K562 (cell line): ENCODE results near the gene CFP. TPM values are rescaled to one million over a fixed set of nuclear protein-coding genes. Genes with fewer than 3 reads are reported as not detected.
A peak's percentile ranks its signal among the peaks of the same experiment; 100 is the strongest.

Experiments used
- ARID2 ChIP-seq: fragments of 450-650 bp; IDR thresholded peaks from 2 replicates; pipeline ENCODE4 v1.6.1; 2017; ENCODE audit warnings: antibody characterized with exemption, mild to moderate bottlenecking
- CC2D1A ChIP-seq: fragments of 450-650 bp; IDR thresholded peaks from 2 replicates; pipeline ENCODE4 v1.6.1; 2017; ENCODE audit warnings: mild to moderate bottlenecking
- GABPB1 ChIP-seq: sonication (generic); formaldehyde crosslinking; IDR thresholded peaks from 2 replicates; pipeline ENCODE4 v1.8.0; 2022; ENCODE audit warnings: mild to moderate bottlenecking, missing genetic modification reagents
- GABPB2 ChIP-seq: fragments of 250-450 bp; sonication (Bioruptor Pico); conservative IDR thresholded peaks from 2 replicates; pipeline ENCODE4 v1.5.1; 2021; ENCODE audit warnings: mild to moderate bottlenecking
- HNRNPLL ChIP-seq: fragments of 200-400 bp; formaldehyde crosslinking; IDR thresholded peaks from 2 replicates; pipeline ENCODE4 v1.6.1; 2017; ENCODE audit warnings: low read length, low read depth, mild to moderate bottlenecking; ENCODE audit not compliant: poor library complexity, severe bottlenecking
- MED1 ChIP-seq: sonication (generic); formaldehyde crosslinking; IDR thresholded peaks from 2 replicates; pipeline ENCODE4 v1.8.1; 2023; ENCODE audit warnings: missing genetic modification reagents, borderline replicate concordance
- NRF1 ChIP-seq, 2 experiments: fragments of 450-650 bp; IDR thresholded peaks in 1 of 2; conservative IDR thresholded peaks in 1 of 2; 2 replicates each; pipeline ENCODE4 v1.6.1; 2014; ENCODE audit warnings: mild to moderate bottlenecking in 2 of 2
- PPARD ChIP-seq: fragments of 250-450 bp; sonication (Bioruptor Pico); IDR thresholded peaks from 2 replicates; pipeline ENCODE4 v1.8.0; 2022; ENCODE audit warnings: inconsistent platforms, mild to moderate bottlenecking, moderate library complexity
- SMARCA4 ChIP-seq: fragments of 450-650 bp; IDR thresholded peaks from 2 replicates; pipeline ENCODE4 v1.6.1; 2016
- SUPT5H ChIP-seq: fragments of 450-650 bp; IDR thresholded peaks from 2 replicates; pipeline ENCODE4 v1.6.1; 2016
- TAF1 ChIP-seq: IDR thresholded peaks from 2 replicates; pipeline ENCODE4 v1.6.1; 2011; ENCODE audit warnings: mild to moderate bottlenecking, low read length, moderate library complexity; ENCODE audit not compliant: insufficient read depth, control insufficient read depth, severe bottlenecking; ENCODE audit errors: extremely low read depth
- TEAD2 ChIP-seq: fragments of 450-650 bp; IDR thresholded peaks from 2 replicates; pipeline ENCODE4 v1.6.1; 2016; ENCODE audit warnings: missing genetic modification characterization, control low read depth, missing compliant biosample characterization
- ZNF121 ChIP-seq: sonication (generic); formaldehyde crosslinking; conservative IDR thresholded peaks from 2 replicates; pipeline ENCODE4 v1.8.0; 2022; ENCODE audit warnings: missing genetic modification reagents
- ZNF165 ChIP-seq: fragments of 250-450 bp; sonication (Bioruptor Pico); IDR thresholded peaks from 2 replicates; pipeline ENCODE4 v1.4.0; 2020; ENCODE audit warnings: borderline replicate concordance
- ZNF324 ChIP-seq: fragments of 250-450 bp; sonication (Bioruptor Pico); IDR thresholded peaks from 2 replicates; pipeline ENCODE4 v1.4.0; 2020; ENCODE audit warnings: mild to moderate bottlenecking
- ZNF551 ChIP-seq: fragments of 250-450 bp; sonication (Bioruptor Pico); IDR thresholded peaks from 2 replicates; pipeline ENCODE4 v1.5.0; 2021; ENCODE audit warnings: mild to moderate bottlenecking, moderate library complexity
- ZNF583 ChIP-seq: fragments of 250-450 bp; sonication (Bioruptor Pico); IDR thresholded peaks from 2 replicates; pipeline ENCODE4 v1.4.0; 2020
- ZNF766 ChIP-seq: fragments of 200-800 bp; sonication (Bioruptor generic); conservative IDR thresholded peaks from 2 replicates; pipeline ENCODE4 v1.6.1; 2016; ENCODE audit warnings: missing genetic modification characterization, missing compliant biosample characterization
- polyA plus RNA-seq, 8 experiments: library from polyadenylated mRNA; depleted of rRNA in 4 of 8; stranded (reverse) in 5 of 8; unstranded in 3 of 8; fragments of >200 nt; fragmentation: Nextera tagmentation in 2 of 8; fragmentation: Illumina TruSeq in 1 of 8; extraction: Ambion mirVana in 2 of 8; extraction: Trizol in 1 of 8; gene quantifications; 2 replicates each; pipeline versions ENCODE4 v1.2.1 to v1.2.3, GENCODE V29; 2011 to 2014; ENCODE audit warnings: inconsistent platforms in 1 of 8, missing spikeins in 1 of 8
- total RNA-seq, 7 experiments: library from RNA; depleted of rRNA in 6 of 7; stranded (reverse); fragments of >200 nt in 6 of 7; fragmentation: Illumina TruSeq in 2 of 7; extraction: Trizol in 2 of 7; gene quantifications; 2 replicates each; pipeline versions ENCODE4 v1.2.1 to v1.2.3, GENCODE V29; 2011 to 2021; ENCODE audit warnings: low replicate concordance in 1 of 7
- TF ChIP-seq, protein P1 (sequence below): fragments of 450-650 bp; formaldehyde crosslinking; IDR thresholded peaks from 2 replicates; pipeline ENCODE4 v1.4.0; 2022; ENCODE audit warnings: mild to moderate bottlenecking, moderate library complexity

CFP gene
- total and polyA plus RNA-seq, 9 of the 15 experiments (the other 6 are each of a cell fraction or from before 2014, with no cell fraction given) = 0.18 to 2.0 (median 0.55) TPM

DNA sequence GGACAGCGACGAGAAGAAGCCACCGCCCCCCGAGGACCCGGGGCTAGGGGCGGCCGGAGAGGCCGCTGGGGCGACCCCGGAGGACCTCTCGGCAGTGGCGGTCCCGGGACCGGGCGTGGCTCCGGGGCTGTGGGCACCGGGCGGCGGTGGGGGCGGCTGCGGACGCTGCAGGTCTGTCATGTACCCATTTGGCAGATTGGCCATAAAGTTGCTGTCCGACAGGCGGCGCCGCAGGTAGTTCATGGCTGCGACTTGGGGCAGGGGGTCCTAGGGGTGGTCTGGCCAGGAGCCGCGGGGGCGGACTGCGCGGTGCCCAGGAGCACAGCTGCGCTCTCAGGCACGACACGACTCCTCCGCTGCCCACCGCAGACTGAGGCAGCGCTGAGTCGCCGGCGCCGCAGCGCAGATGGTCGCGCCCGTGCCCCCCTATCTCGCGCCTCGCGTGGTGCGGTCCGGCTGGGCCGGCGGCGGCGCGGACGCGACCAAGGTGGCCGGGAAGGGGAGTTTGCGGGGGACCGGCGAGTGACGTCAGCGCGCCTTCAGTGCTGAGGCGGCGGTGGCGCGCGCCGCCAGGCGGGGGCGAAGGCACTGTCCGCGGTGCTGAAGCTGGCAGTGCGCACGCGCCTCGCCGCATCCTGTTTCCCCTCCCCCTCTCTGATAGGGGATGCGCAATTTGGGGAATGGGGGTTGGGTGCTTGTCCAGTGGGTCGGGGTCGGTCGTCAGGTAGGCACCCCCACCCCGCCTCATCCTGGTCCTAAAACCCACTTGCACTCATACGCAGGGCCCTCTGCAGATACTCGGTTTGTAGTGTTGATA is 10.0 kb downstream of the CFP start, which contains the start of gene SYN1 (continued):
- peak; percentile 91 to 93 for TF ChIP-seq NRF1 (conservative IDR thresholded peaks at IDR 0.05 in 1 of 2, IDR thresholded peaks at IDR 0.05 in 1 of 2)
- TF ChIP-seq TAF1 = no peak
- TF ChIP-seq GABPB2 (CRISPR knock-in tag) = no peak
- no peak for TF ChIP-seq MED1 (CRISPR knock-in tag)
- TF ChIP-seq ARID2 = no peak
- TF ChIP-seq HNRNPLL = peak; percentile 30
- TF ChIP-seq ZNF551 (CRISPR knock-in tag) = no peak
- TF ChIP-seq TEAD2 = no peak
- peak; percentile 81 for TF ChIP-seq GABPB1 (CRISPR knock-in tag)
- no peak for TF ChIP-seq ZNF324 (CRISPR knock-in tag)
- no peak for TF ChIP-seq ZNF121 (CRISPR knock-in tag)
- peak; percentile 67; the same call in 1 of the 2 replicates for TF ChIP-seq ZNF766
- no peak for TF ChIP-seq ZNF583 (CRISPR knock-in tag)
- TF ChIP-seq SMARCA4 = no peak
- TF ChIP-seq SUPT5H = no peak
- TF ChIP-seq, protein P1, sequence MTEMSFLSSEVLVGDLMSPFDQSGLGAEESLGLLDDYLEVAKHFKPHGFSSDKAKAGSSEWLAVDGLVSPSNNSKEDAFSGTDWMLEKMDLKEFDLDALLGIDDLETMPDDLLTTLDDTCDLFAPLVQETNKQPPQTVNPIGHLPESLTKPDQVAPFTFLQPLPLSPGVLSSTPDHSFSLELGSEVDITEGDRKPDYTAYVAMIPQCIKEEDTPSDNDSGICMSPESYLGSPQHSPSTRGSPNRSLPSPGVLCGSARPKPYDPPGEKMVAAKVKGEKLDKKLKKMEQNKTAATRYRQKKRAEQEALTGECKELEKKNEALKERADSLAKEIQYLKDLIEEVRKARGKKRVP = no peak
- TF ChIP-seq PPARD (CRISPR knock-in tag) = no peak
- TF ChIP-seq CC2D1A = no peak
- no peak for TF ChIP-seq ZNF165 (CRISPR knock-in tag)
